ENCODE data around the gene ELF4. TPM values are rescaled to one million over a fixed set of nuclear protein-coding genes. Genes with fewer than 3 reads are reported as not detected.

The ELF4 gene
- total and polyA plus RNA-seq, 3 donors from 2014 or later: 4.2 to 10.2 (median 5.0) TPM

GRCh38 chrX:130048686-130049222 is 61.5 kb downstream of the ELF4 start:
- Histone ChIP-seq H3K4me3 (no peak overlapping the region), H3K36me3 (ENCODE audit: low read depth, missing control alignments) (no peaks in the 10 kb centered on the region)
- 89 to 94% methylated on average over 4 of the region's 4 CpGs for WGBS, 2 donors

GRCh38 chrX:130047416-130047815 is 62.9 kb downstream of the ELF4 start:
- WGBS, 2 donors: 92 to 97% methylated on average over 2 to 5 of the region's 5 CpGs
- intact Hi-C loops (cut with DNase I; ENCODE audit: low total_unique reads): no loop called here
- no peaks in the 10 kb centered on the region for H3K27me3 ChIP-seq
- H3K36me3 ChIP-seq (ENCODE audit: low read depth, missing control alignments): no peaks in the 10 kb centered on the region
- H3K9me3 ChIP-seq: no peaks in the 10 kb centered on the region
- no peak overlapping the region for H3K27ac ChIP-seq
- no peak overlapping the region for H3K4me3 ChIP-seq
- no peak for DNase-seq
- H3K4me1 ChIP-seq: no peaks in the 10 kb centered on the region
- no peak for TF ChIP-seq CTCF (IDR thresholded peaks at IDR 0.05)
- TF ChIP-seq POLR2A (IDR thresholded peaks at IDR 0.05): no peak

More at GRCh38 chrX:130048686-130049222, 61.5 kb downstream of the ELF4 start:
- TF ChIP-seq CTCF (IDR thresholded peaks at IDR 0.05): no peak
- TF ChIP-seq POLR2A (IDR thresholded peaks at IDR 0.05): no peak
- H3K4me1 ChIP-seq: no peaks in the 10 kb centered on the region
- no peak for DNase-seq
- H3K27ac ChIP-seq: no peak overlapping the region
- intact Hi-C loops (cut with DNase I; ENCODE audit: low total_unique reads): no loop called here
- H3K9me3 ChIP-seq: no peaks in the 10 kb centered on the region
- H3K27me3 ChIP-seq: no peaks in the 10 kb centered on the region

- no peaks in the 10 kb centered on the region for H3K27me3 ChIP-seq
- TF ChIP-seq POLR2A (IDR thresholded peaks at IDR 0.05) (no peak), CTCF (IDR thresholded peaks at IDR 0.05) (no peak)
- intact Hi-C loops (cut with DNase I; ENCODE audit: low total_unique reads): no loop called here
- H3K4me1 ChIP-seq: no peaks in the 10 kb centered on the region
- WGBS, 2 donors: 88% methylated on average over 2 of the region's 2 CpGs; no CpG with 5 or more reads in 1 of the 2 donors
- no peaks in the 10 kb centered on the region for H3K9me3 ChIP-seq
- no peaks in the 10 kb centered on the region for H3K36me3 ChIP-seq (ENCODE audit: low read depth, missing control alignments)
- no peak for DNase-seq
- no peak overlapping the region for H3K4me3 ChIP-seq
- no peak overlapping the region for H3K27ac ChIP-seq
These were observed 70.5 kb downstream of the ELF4 start for GRCh38 chrX:130039847-130040246.

GRCh38 chrX:130034178-130034577 is 76.1 kb downstream of the ELF4 start:
- intact Hi-C loops (cut with DNase I; ENCODE audit: low total_unique reads): no loop called here
- no peaks in the 10 kb centered on the region for H3K36me3 ChIP-seq (ENCODE audit: low read depth, missing control alignments)

More at GRCh38 chrX:130034178-130034577, 76.1 kb downstream of the ELF4 start:
- TF ChIP-seq POLR2A (IDR thresholded peaks at IDR 0.05) (no peak), CTCF (IDR thresholded peaks at IDR 0.05) (no peak)
- Histone ChIP-seq H3K4me1 (no peaks in the 10 kb centered on the region), H3K4me3 (no peak overlapping the region), H3K9me3 (no peaks in the 10 kb centered on the region), H3K27me3 (no peaks in the 10 kb centered on the region), H3K27ac (no peak overlapping the region)
- 72 to 77% methylated on average over 5 to 6 of the region's 7 CpGs for WGBS, 2 donors
- no peak for DNase-seq

All from testis (tissue), 3 donors.